Prostate gland (tissue), 2 donors: Measurements from ENCODE around the gene IKZF5.

ENCODE experiments used
- CTCF ChIP-seq, 4 experiments: fragments of 200-600 bp in 2 of 4; fragments of 450-650 bp in 2 of 4; sonication (generic) in 2 of 4; IDR thresholded peaks; 1 replicate in 3 of 4; 2 replicates in 1 of 4; pipeline ENCODE4 v1.5.1; 2016 to 2019; ENCODE audit warnings: antibody characterized with exemption in 4 of 4, mild to moderate bottlenecking in 2 of 4, moderate library complexity in 2 of 4
- POLR2A ChIP-seq: fragments of 450-650 bp; IDR thresholded peaks from one replicate; pipeline ENCODE4 v1.6.1; 2016; ENCODE audit warnings: antibody characterized with exemption, mild to moderate bottlenecking

- TF ChIP-seq POLR2A: no peak
- no peak for TF ChIP-seq CTCF (IDR thresholded peaks at IDR 0.05)
These were observed 12.9 kb upstream of the IKZF5 start for GRCh38 chr10:123021517-123021916.
